ENCODE data around the gene DOK5.

DNA sequence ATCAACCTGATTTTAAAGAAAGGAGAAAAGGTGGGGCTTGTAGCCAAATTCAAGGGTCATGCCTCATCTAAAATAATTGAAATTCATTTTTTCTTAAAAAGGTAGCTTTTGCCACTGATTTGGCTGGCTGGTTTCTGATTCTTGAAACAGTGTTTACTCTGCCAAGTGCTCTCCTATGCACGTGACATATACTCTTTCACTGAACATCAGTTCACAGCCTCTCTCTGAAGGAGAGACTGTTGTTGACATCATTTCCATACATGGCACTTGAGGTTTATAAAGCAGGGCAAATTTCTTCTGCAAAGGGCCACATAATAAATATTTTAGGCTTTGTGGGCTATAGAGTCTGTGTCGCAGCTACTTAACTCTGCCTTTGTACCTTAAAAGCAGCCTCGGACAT lies 40.4 kb upstream of the DOK5 start:
- TF ChIP-seq, protein P1, sequence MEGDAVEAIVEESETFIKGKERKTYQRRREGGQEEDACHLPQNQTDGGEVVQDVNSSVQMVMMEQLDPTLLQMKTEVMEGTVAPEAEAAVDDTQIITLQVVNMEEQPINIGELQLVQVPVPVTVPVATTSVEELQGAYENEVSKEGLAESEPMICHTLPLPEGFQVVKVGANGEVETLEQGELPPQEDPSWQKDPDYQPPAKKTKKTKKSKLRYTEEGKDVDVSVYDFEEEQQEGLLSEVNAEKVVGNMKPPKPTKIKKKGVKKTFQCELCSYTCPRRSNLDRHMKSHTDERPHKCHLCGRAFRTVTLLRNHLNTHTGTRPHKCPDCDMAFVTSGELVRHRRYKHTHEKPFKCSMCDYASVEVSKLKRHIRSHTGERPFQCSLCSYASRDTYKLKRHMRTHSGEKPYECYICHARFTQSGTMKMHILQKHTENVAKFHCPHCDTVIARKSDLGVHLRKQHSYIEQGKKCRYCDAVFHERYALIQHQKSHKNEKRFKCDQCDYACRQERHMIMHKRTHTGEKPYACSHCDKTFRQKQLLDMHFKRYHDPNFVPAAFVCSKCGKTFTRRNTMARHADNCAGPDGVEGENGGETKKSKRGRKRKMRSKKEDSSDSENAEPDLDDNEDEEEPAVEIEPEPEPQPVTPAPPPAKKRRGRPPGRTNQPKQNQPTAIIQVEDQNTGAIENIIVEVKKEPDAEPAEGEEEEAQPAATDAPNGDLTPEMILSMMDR (IDR thresholded peaks at IDR 0.05): no peak
- TF ChIP-seq POLR2A (IDR thresholded peaks at IDR 0.05): no peak

Measured in prostate gland (tissue), 2 donors.